GF-D8 (cell line): ENCODE data around the gene JDP2.

Experiments used
- DNase-seq: peaks from one replicate; lab custom pipeline; 2025; lab: John Stamatoyannopoulos, UW

The JDP2 gene

GRCh38 chr14:75514673-75515628, 87.1 kb downstream of the JDP2 start:
- DNase-seq = no peak

GRCh38 chr14:75515629-75515996, 87.8 kb downstream of the JDP2 start:
- no peak for DNase-seq

GRCh38 chr14:75518625-75519024, 90.8 kb downstream of the JDP2 start:
- DNase-seq = no peak

GRCh38 chr14:75519394-75519793, 91.6 kb downstream of the JDP2 start:
- DNase-seq = no peak

GRCh38 chr14:75519826-75520728, 92.3 kb downstream of the JDP2 start:
- DNase-seq = no peak

- no peak for DNase-seq
These were observed 93.0 kb downstream of the JDP2 start for GRCh38 chr14:75520852-75521251.

- no peak for DNase-seq
These were observed 93.8 kb downstream of the JDP2 start for GRCh38 chr14:75521415-75522199.

GRCh38 chr14:75522224-75522982, 94.6 kb downstream of the JDP2 start, which contains the start of gene BATF:
Gene BATF, plus strand, starts transcription at chr14:75522469. Its CDS starts 214 bp downstream, at chr14:75522683.
- DNase-seq = peak; percentile 25

- no peak for DNase-seq
These were observed 95.1 kb downstream of the JDP2 start for GRCh38 chr14:75522983-75523318.
